AG10803 (cell line): ENCODE measurements around the gene ERN1.
A peak's percentile ranks its signal among the peaks of the same experiment; 100 is the strongest.

Experiments used
- DNase-seq: peaks from one replicate; pipeline ENCODE4 v3.0.0; 2010; ENCODE audit warnings: low read depth
- H3K4me3 ChIP-seq: 2 replicates; pipeline ENCODE4 v1.5.1; 2011; ENCODE audit warnings: mild to moderate bottlenecking, low read length, control low read depth
- TF ChIP-seq, protein P1 (sequence below): conservative IDR thresholded peaks from 2 replicates; pipeline ENCODE4 v1.5.1; 2011; ENCODE audit warnings: mild to moderate bottlenecking, low read length, control low read depth, inconsistent platforms

The ERN1 gene

DNA sequence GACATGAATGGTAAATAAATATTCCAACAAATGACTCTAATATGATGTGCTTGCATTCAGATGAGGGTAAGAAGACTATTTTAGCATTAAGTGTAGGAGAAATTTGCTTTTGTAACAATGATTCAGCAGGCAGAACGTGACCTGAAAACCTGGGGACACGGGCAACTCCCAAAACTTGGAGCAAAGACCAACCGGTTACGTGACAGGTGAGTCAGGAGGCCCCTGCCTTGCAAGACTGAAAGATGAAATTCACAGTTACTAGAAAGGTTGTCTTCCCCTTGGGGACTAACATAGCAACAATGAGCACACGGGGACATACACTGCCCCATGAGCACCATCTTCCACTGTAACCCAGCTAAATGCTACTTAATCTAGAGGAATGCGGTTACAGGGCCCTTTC is 33.5 kb upstream of the ERN1 start:
- DNase-seq: no peak
- H3K4me3 ChIP-seq: no peak overlapping the region
- TF ChIP-seq, protein P1, sequence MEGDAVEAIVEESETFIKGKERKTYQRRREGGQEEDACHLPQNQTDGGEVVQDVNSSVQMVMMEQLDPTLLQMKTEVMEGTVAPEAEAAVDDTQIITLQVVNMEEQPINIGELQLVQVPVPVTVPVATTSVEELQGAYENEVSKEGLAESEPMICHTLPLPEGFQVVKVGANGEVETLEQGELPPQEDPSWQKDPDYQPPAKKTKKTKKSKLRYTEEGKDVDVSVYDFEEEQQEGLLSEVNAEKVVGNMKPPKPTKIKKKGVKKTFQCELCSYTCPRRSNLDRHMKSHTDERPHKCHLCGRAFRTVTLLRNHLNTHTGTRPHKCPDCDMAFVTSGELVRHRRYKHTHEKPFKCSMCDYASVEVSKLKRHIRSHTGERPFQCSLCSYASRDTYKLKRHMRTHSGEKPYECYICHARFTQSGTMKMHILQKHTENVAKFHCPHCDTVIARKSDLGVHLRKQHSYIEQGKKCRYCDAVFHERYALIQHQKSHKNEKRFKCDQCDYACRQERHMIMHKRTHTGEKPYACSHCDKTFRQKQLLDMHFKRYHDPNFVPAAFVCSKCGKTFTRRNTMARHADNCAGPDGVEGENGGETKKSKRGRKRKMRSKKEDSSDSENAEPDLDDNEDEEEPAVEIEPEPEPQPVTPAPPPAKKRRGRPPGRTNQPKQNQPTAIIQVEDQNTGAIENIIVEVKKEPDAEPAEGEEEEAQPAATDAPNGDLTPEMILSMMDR: no peak

DNA sequence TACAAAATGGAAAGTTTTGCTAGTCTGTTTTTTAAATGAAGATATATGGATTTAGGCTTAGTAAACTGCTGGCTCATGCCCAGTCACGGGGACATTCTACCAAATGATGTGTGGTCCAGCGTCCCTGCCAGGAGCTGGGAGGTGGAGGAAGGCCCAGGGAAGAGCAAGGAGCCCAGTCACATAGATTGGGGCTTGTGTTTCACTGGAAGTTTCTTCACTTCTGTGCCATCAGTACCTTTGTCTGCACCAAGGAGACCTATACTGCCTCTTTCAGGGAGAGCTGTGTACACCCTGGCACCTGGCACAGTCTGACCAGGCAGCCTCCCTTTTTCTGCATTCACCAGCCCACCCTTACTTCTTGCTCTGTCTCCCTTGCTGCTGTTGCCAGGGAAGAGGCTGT is 32.6 kb upstream of the ERN1 start:
- TF ChIP-seq, protein P1: no peak

DNA sequence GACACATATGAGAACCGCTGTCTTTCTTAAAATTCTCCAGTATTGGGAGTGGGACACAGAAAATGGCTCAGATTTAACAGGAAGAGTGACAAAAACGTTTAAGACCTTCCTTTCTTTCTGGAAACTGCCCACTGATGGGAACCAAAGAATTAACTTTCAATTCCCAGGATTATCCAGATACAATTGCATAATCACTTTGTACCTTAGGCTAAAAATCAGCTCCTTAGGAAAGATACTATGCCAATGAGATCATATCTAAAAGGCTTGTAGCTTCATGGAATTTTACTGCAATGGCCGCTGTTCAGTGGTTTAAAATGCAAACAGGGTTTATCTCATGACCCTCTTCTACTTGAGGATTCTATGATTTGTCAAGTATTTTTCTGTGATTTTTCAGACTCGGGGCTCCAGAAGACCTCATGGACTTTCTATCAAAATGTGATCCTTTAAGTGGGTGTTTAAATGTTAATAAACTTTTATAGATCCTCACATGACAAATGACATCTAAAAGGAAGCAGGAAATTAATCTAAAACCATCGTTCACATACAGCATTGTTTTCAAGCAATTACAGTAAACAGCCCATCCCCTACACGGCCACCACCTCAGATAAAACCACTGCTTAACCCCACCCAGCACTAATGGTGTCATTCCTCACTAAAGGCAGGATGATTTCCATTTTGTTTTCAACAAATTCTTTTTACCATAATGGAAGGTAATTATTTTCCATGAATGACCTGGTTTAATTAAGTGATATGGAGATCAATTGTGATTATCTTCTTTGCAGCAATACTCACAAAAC is 31.6 kb upstream of the ERN1 start:
- TF ChIP-seq, protein P1: no peak
- H3K4me3 ChIP-seq: no peak overlapping the region
- no peak for DNase-seq

More for the DNA sequence above, 32.6 kb upstream of the ERN1 start:
- H3K4me3 ChIP-seq: no peak overlapping the region
- DNase-seq: no peak

DNA sequence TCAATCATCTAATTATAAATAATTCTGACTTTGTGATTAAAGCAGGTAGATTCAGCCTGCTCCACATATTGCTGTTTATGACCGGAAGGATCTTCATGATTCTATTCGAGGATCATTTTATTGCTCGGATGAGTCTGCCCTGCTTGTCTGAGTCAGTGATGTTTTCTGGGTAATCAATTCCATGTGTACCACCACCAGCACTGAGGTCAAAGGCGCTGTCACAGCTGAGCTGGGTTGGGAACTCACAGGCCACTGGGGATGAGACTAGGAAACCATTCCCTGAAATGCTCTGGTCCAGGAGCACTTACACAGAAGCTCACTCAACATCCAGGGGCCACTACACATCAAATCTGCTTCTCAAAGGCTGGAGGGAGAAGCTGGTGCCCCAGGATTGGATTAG is 30.4 kb upstream of the ERN1 start:
- no peak overlapping the region for H3K4me3 ChIP-seq
- DNase-seq: peak; percentile 82
- TF ChIP-seq, protein P1: no peak

DNA sequence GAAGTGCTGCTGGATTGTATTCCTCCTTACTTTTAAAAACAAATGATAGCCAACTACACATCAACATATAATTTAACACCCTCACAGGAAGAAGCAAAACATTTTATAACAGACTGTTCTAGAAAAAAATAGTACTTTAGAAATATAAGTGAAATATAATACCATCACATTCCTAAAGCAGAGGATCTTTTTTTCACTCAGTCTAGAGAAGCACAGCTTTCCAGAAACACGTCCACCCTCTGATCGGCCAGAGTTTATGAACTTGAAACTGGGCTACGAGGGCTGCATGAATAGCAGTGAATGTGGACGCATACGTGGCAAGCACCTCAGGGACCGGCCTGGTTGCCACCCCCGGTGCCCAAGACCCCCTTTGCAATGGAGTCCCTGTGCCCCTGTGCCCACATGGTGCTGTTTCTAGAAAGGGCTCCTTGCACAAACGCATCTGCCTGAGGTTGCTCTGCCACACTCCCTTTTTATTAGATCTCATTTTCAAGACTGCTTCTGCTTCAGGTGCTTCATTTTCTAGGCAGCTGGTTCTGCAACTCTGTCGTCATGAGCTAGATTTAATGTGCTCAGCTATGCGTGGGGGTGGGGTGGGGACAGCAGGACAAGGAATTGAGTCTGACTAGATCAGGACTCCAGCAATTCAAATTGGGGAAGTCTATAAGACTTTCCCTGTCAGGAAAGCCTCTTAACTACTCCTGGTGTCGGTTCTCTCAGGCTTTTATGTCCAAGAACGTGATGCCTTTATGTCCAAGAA is 29.1 kb upstream of the ERN1 start:
- DNase-seq: no peak
- H3K4me3 ChIP-seq: no peak overlapping the region
- TF ChIP-seq, protein P1: no peak

DNA sequence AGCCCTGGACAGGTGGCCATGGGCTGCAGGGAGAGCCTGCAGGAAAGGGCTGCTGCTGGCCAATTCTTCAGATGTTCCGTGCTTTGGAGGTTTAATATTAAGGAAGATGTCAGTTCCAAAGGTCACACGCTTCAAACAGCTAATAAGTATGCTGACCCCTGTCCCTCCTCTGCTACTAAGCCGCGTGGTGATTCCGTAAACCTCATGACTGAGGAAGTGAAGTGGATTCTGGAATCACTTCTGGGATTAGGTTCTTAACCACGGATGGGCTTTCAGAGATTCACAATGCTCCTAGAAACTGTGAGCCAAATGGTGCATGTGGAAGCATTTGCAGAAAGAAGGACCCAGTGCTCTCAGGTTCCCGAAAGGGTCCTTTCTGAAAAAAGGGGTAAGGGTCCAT is 28.5 kb upstream of the ERN1 start:
- H3K4me3 ChIP-seq: no peak overlapping the region
- TF ChIP-seq, protein P1: no peak
- no peak for DNase-seq
